Naive thymus-derived CD8-positive, alpha-beta T cell (primary cell): ENCODE data around the gene BICC1. TPM values are rescaled to one million over a fixed set of nuclear protein-coding genes. Genes with fewer than 3 reads are reported as not detected.
A peak's percentile ranks its signal among the peaks of the same experiment; 100 is the strongest.

ENCODE experiments used
- ATAC-seq, 2 donors: fragments of 150-1000 bp; cut with Tn5 transposase in 1 of 2; sonication (Bioruptor Pico), chemical (Tn5 transposase) in 1 of 2; 1 replicate in 1 of 2; 2 replicates in 1 of 2; pipeline ENCODE4 v1.10.0; 2021; ENCODE audit warnings: mild to moderate bottlenecking in 2 of 2, moderate library complexity in 2 of 2
- POLR2A ChIA-PET: fragments of 350-600 bp; sonication (Branson Sonifier 250); formaldehyde crosslinking; loops from one replicate; lab custom pipeline; 2021; ENCODE audit warnings: antibody characterized with exemption; lab: Charles Lee
- DNase-seq, 10 donors: peaks; one replicate each; pipeline versions ENCODE4 v3.0.0 to v3.0.0-alpha.2; 2020 to 2022
- H3K27ac Mint-ChIP-seq, 10 donors: one replicate each; pipeline ENCODE4 v1.8.0; 2020 to 2022; ENCODE audit warnings: mild to moderate bottlenecking in 10 of 10, mixed read lengths in 10 of 10, moderate library complexity in 4 of 10, inconsistent platforms in 1 of 10
- H3K27me3 Mint-ChIP-seq, 5 donors: one replicate each; pipeline ENCODE4 v1.8.0; 2021 to 2022; ENCODE audit warnings: mixed read lengths in 5 of 5
- H3K36me3 Mint-ChIP-seq, 3 donors: one replicate each; pipeline ENCODE4 v1.8.0; 2020 to 2022; ENCODE audit warnings: mixed read lengths in 3 of 3, mild to moderate bottlenecking in 2 of 3, inconsistent platforms in 1 of 3
- H3K4me1 Mint-ChIP-seq, 4 donors: one replicate each; pipeline ENCODE4 v1.8.0; 2021 to 2022; ENCODE audit warnings: mixed read lengths in 4 of 4
- H3K4me3 Mint-ChIP-seq, 10 donors: one replicate each; pipeline ENCODE4 v1.8.0; 2020 to 2022; ENCODE audit warnings: mild to moderate bottlenecking in 10 of 10, mixed read lengths in 10 of 10, moderate library complexity in 6 of 10, inconsistent platforms in 1 of 10
- H3K9me3 Mint-ChIP-seq, 9 donors: one replicate each; pipeline ENCODE4 v1.8.0; 2020 to 2022; ENCODE audit warnings: mixed read lengths in 9 of 9, mild to moderate bottlenecking in 3 of 9, inconsistent platforms in 1 of 9, moderate library complexity in 1 of 9
- polyA plus RNA-seq, 3 donors: library from polyadenylated mRNA; unstranded; fragments of 300-500 nt; fragmentation: Illumina TruSeq; gene quantifications; one replicate each; pipeline ENCODE4 v1.2.3, GENCODE V29; 2021
- total RNA-seq, 8 experiments: library from RNA in 2 of 8; stranded (reverse) in 2 of 8; gene quantifications; one replicate each; pipeline ENCODE4 v1.2.3 and lab custom pipeline; 2021 to 2026

BICC1 gene
- total and polyA plus RNA-seq, 5 experiments from 2014 or later: not detected

GRCh38 chr10:58764087-58764747 is 251.5 kb downstream of the BICC1 start:
- POLR2A ChIA-PET: no interaction called here
- peaks cover 0 to 12% (median 0%) of the 10 kb centered on the region in 3 donors for H3K36me3 Mint-ChIP-seq
- DNase-seq: no peak
- H3K4me3 Mint-ChIP-seq: no peak overlapping the region
- H3K27me3 Mint-ChIP-seq: peaks cover 0 to 11% (median 0%) of the 10 kb centered on the region in 5 donors
- ATAC-seq: no peak
- no peaks in the 10 kb centered on the region for H3K4me1 Mint-ChIP-seq
- H3K27ac Mint-ChIP-seq: no peak overlapping the region
- peaks cover 3 to 26% (median 10%) of the 10 kb centered on the region in 9 donors for H3K9me3 Mint-ChIP-seq

- POLR2A ChIA-PET: no interaction called here
- peaks cover 0 to 12% (median 0%) of the 10 kb centered on the region in 3 donors for H3K36me3 Mint-ChIP-seq
- peak overlapping the region in 1 of 10 donors; percentile 70 for H3K27ac Mint-ChIP-seq
- no peak overlapping the region for H3K4me3 Mint-ChIP-seq
- peaks cover 0 to 7% (median 0%) of the 10 kb centered on the region in 5 donors for H3K27me3 Mint-ChIP-seq
- no peak for ATAC-seq
- H3K4me1 Mint-ChIP-seq: no peaks in the 10 kb centered on the region
- H3K9me3 Mint-ChIP-seq: peaks cover 3 to 26% (median 10%) of the 10 kb centered on the region in 9 donors
- DNase-seq: no peak
These were observed 253.2 kb downstream of the BICC1 start for GRCh38 chr10:58765910-58766309.

- no peak overlapping the region for H3K4me3 Mint-ChIP-seq
- DNase-seq: no peak
- POLR2A ChIA-PET: no interaction called here
- peaks cover 0 to 12% (median 0%) of the 10 kb centered on the region in 3 donors for H3K36me3 Mint-ChIP-seq
- no peaks in the 10 kb centered on the region for H3K4me1 Mint-ChIP-seq
- H3K27me3 Mint-ChIP-seq: no peaks in the 10 kb centered on the region
- H3K9me3 Mint-ChIP-seq: peaks cover 3 to 26% (median 10%) of the 10 kb centered on the region in 9 donors
- ATAC-seq: no peak
- no peak overlapping the region for H3K27ac Mint-ChIP-seq
These were observed 255.0 kb downstream of the BICC1 start for GRCh38 chr10:58767652-58768051.

- H3K36me3 Mint-ChIP-seq: peaks cover 0 to 12% (median 0%) of the 10 kb centered on the region in 3 donors
- POLR2A ChIA-PET: no interaction called here
- no peaks in the 10 kb centered on the region for H3K4me1 Mint-ChIP-seq
- no peak overlapping the region for H3K4me3 Mint-ChIP-seq
- H3K27me3 Mint-ChIP-seq: no peaks in the 10 kb centered on the region
- H3K9me3 Mint-ChIP-seq: peaks cover 3 to 19% (median 10%) of the 10 kb centered on the region in 9 donors
- DNase-seq (no peak), ATAC-seq (no peak)
- H3K27ac Mint-ChIP-seq: no peak overlapping the region
These were observed 259.2 kb downstream of the BICC1 start for GRCh38 chr10:58771863-58772262.

GRCh38 chr10:58772758-58773157 is 260.1 kb downstream of the BICC1 start:
- H3K36me3 Mint-ChIP-seq: peaks cover 0 to 4% (median 0%) of the 10 kb centered on the region in 3 donors
- H3K27ac Mint-ChIP-seq: no peak overlapping the region
- DNase-seq (no peak), ATAC-seq (no peak)
- H3K4me1 Mint-ChIP-seq: no peaks in the 10 kb centered on the region
- POLR2A ChIA-PET: no interaction called here
- no peak overlapping the region for H3K4me3 Mint-ChIP-seq
- H3K27me3 Mint-ChIP-seq: no peaks in the 10 kb centered on the region
- H3K9me3 Mint-ChIP-seq: peaks cover 0 to 10% (median 2%) of the 10 kb centered on the region in 9 donors

- H3K4me1 Mint-ChIP-seq: no peaks in the 10 kb centered on the region
- no peak for DNase-seq
- no peak for ATAC-seq
- H3K36me3 Mint-ChIP-seq: no peaks in the 10 kb centered on the region
- H3K4me3 Mint-ChIP-seq: no peak overlapping the region
- no peaks in the 10 kb centered on the region for H3K27me3 Mint-ChIP-seq
- H3K27ac Mint-ChIP-seq: no peak overlapping the region
- POLR2A ChIA-PET: no interaction called here
- peaks cover 0 to 4% (median 0%) of the 10 kb centered on the region in 9 donors for H3K9me3 Mint-ChIP-seq
These were observed 260.7 kb downstream of the BICC1 start for GRCh38 chr10:58773341-58773740.

- no peaks in the 10 kb centered on the region for H3K36me3 Mint-ChIP-seq
- no peaks in the 10 kb centered on the region for H3K9me3 Mint-ChIP-seq
- POLR2A ChIA-PET: no interaction called here
- H3K27me3 Mint-ChIP-seq: no peaks in the 10 kb centered on the region
- H3K4me1 Mint-ChIP-seq: no peaks in the 10 kb centered on the region
- H3K27ac Mint-ChIP-seq: no peak overlapping the region
- no peak overlapping the region for H3K4me3 Mint-ChIP-seq
- no peak for ATAC-seq
- DNase-seq: no peak
These were observed 261.3 kb downstream of the BICC1 start for GRCh38 chr10:58773944-58774343.

GRCh38 chr10:58775960-58776567 is 263.4 kb downstream of the BICC1 start:
- POLR2A ChIA-PET: no interaction called here

GRCh38 chr10:58776568-58777318 is 264.1 kb downstream of the BICC1 start:
- no peaks in the 10 kb centered on the region for H3K36me3 Mint-ChIP-seq
- POLR2A ChIA-PET: no interaction called here

More at GRCh38 chr10:58775960-58776567, 263.4 kb downstream of the BICC1 start:
- no peaks in the 10 kb centered on the region for H3K36me3 Mint-ChIP-seq
- no peak overlapping the region for H3K4me3 Mint-ChIP-seq
- H3K27me3 Mint-ChIP-seq: peaks cover 0 to 12% (median 2%) of the 10 kb centered on the region in 5 donors
- ATAC-seq (no peak), DNase-seq (no peak)
- H3K4me1 Mint-ChIP-seq: no peaks in the 10 kb centered on the region
- no peaks in the 10 kb centered on the region for H3K9me3 Mint-ChIP-seq
- no peak overlapping the region for H3K27ac Mint-ChIP-seq

GRCh38 chr10:58778966-58779365 is 266.3 kb downstream of the BICC1 start:
- Mint-ChIP-seq H3K27ac (no peak overlapping the region), H3K4me1 (no peaks in the 10 kb centered on the region), H3K9me3 (no peaks in the 10 kb centered on the region), H3K36me3 (no peaks in the 10 kb centered on the region), H3K27me3 (peaks cover 0 to 12% (median 3%) of the 10 kb centered on the region in 5 donors), H3K4me3 (no peak overlapping the region)
- ATAC-seq (no peak), DNase-seq (no peak)
- POLR2A ChIA-PET: no interaction called here

More at GRCh38 chr10:58776568-58777318, 264.1 kb downstream of the BICC1 start:
- H3K27ac Mint-ChIP-seq: peak overlapping the region in 1 of 10 donors; percentile 86
- H3K27me3 Mint-ChIP-seq: peaks cover 0 to 12% (median 2%) of the 10 kb centered on the region in 5 donors
- ATAC-seq (no peak), DNase-seq (no peak)
- H3K9me3 Mint-ChIP-seq: no peaks in the 10 kb centered on the region
- no peak overlapping the region for H3K4me3 Mint-ChIP-seq
- H3K4me1 Mint-ChIP-seq: no peaks in the 10 kb centered on the region

- Mint-ChIP-seq H3K4me1 (no peaks in the 10 kb centered on the region), H3K27me3 (peaks cover 0 to 12% (median 3%) of the 10 kb centered on the region in 5 donors), H3K4me3 (no peak overlapping the region), H3K36me3 (no peaks in the 10 kb centered on the region), H3K27ac (no peak overlapping the region), H3K9me3 (no peaks in the 10 kb centered on the region)
- POLR2A ChIA-PET: no interaction called here
- no peak for ATAC-seq
- no peak for DNase-seq
These were observed 266.9 kb downstream of the BICC1 start for GRCh38 chr10:58779594-58779993.

- Mint-ChIP-seq H3K9me3 (no peaks in the 10 kb centered on the region), H3K4me3 (no peak overlapping the region), H3K4me1 (no peaks in the 10 kb centered on the region), H3K27me3 (peaks cover 0 to 12% (median 3%) of the 10 kb centered on the region in 5 donors), H3K27ac (no peak overlapping the region), H3K36me3 (no peaks in the 10 kb centered on the region)
- no peak for ATAC-seq
- DNase-seq: no peak
- POLR2A ChIA-PET: no interaction called here
These were observed 267.8 kb downstream of the BICC1 start for GRCh38 chr10:58780476-58780875.
